A549 treated with GW870086 at 1 μM for 4 hours (cell line): ENCODE data around the gene ARMH1. TPM values are rescaled to one million over a fixed set of nuclear protein-coding genes. Genes with fewer than 3 reads are reported as not detected.

ENCODE experiments used
- total RNA-seq: library from RNA; stranded (reverse); fragments of 200-300 nt; extraction: Qiagen RNA extraction; gene quantifications from 5 replicates; pipeline ENCODE4 v1.2.3, GENCODE V29; 2022; ENCODE audit warnings: low read depth

Gene ARMH1
- 0.38 to 1.1 TPM (median 0.54 TPM) in 5 replicates for total RNA-seq

GRCh38 chr1:44674113-44675000 is at the start of gene ARMH1, which contains the start of gene TMEM53:
TSS of gene ARMH1 (plus strand) at chr1:44674714. CDS start at chr1:44689698, 14,984 bp downstream.
TSS of gene TMEM53 (minus strand) at chr1:44674481. CDS start at chr1:44674391, 90 bp downstream.

DNA sequence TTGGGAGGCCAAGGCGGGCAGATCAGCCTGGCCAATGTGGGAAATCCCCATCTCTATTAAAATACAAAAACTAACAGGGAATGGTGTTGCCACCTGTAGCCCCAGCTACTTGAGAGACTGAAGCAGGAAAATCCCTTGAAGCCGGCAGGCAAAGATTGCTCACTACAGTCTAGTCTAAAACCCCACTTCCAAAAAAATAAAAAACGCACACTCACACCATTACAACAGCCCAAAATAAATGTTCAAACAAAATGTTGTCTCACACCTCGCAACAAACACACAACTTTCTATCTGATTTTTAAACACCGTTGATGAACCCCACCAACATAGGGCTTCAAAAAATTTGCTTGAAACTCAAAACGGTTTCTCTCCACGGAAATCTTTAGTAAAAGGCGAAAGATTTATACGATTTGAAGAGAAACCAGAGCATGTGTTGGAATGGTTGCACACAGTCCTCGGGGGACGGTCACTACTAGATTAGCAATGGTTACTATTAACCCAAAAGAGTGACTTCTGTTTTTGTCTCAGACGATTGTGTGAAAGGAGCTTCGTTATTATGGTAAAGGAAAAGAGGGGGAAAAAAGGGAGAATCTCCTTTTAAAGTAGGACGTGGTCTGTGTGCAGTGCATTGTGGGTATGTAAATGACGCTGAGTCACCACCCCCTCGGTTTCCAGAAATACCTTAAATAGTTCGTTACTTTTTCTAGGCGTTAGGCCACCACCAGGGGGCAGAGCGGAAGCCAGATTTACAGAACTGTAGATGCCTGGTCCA is 56.4 kb downstream of the ARMH1 start, which contains the start of gene RNU5D-1:
TSS of gene RNU5D-1 (minus strand) at position 430 of the 772 bp plus-strand sequence.

GRCh38 chr1:44739307-44740178 is 65.0 kb downstream of the ARMH1 start, which contains the start of gene KIF2C:
TSS of gene KIF2C (plus strand) at chr1:44739837. CDS start at chr1:44739933, 96 bp downstream.

Other genes starting within 250 kb of the ARMH1 start
- gene TMEM53, start 233 bp upstream of the ARMH1 start, total RNA-seq = 7.3 to 9.4 TPM (median 8.7 TPM) in 5 replicates
- gene RNU5D-1, start 56.5 kb downstream of the ARMH1 start, total RNA-seq = not detected in 5 replicates
- gene KIF2C, start 65.1 kb downstream of the ARMH1 start, total RNA-seq = 36.2 to 43.4 TPM (median 39.5 TPM) in 5 replicates
- 1,637 to 1,731 TPM (median 1,686 TPM) in 5 replicates for gene RPS8, start 100.8 kb downstream of the ARMH1 start, total RNA-seq
- gene BEST4, start 113.5 kb downstream of the ARMH1 start, total RNA-seq = 0.17 to 0.53 TPM (median 0.37 TPM) in 5 replicates
- 14.8 to 20.8 TPM (median 19.6 TPM) in 5 replicates for gene PLK3, start 125.7 kb downstream of the ARMH1 start, total RNA-seq
- 0.27 to 1.1 TPM (median 0.80 TPM) in 5 replicates for gene DYNLT4, start 132.6 kb downstream of the ARMH1 start, total RNA-seq
- gene BTBD19, start 133.8 kb downstream of the ARMH1 start, total RNA-seq = 1.8 to 3.9 TPM (median 2.7 TPM) in 5 replicates
- gene PTCH2, start 168.5 kb downstream of the ARMH1 start, total RNA-seq = 0.15 to 0.25 TPM (median 0.19 TPM) in 5 replicates